ENCODE measurements around the gene SPTSSA.

Gene SPTSSA

GRCh38 chr14:34465069-34465859 lies 3.2 kb upstream of the SPTSSA start:
- Histone ChIP-seq H3K27ac (ENCODE audit: extremely low read depth, low read depth, low read length) (no peak overlapping the region), H3K9me3 (ENCODE audit: control insufficient read depth, insufficient read depth, low read depth, low read length) (no peaks in the 10 kb centered on the region), H3K36me3 (ENCODE audit: control insufficient read depth in 2 of 2, insufficient read depth in 1 of 2, low read length in 2 of 2) (no peaks in the 10 kb centered on the region), H3K4me3 (ENCODE audit: low read depth, low read length) (no peak overlapping the region), H3K4me1 (ENCODE audit: control insufficient read depth, insufficient read depth, low read length) (peaks cover 4% of the 10 kb centered on the region; the same call in 1 of the 2 replicates)
- ChIA-PET CTCF (interaction anchor here (0.6 to 0.9 kb wide), 3 partner anchors 33 to 575 kb away, joined by 3 to 4 read pairs (median 4); no protein-coding TSS in a partner anchor), POLR2A (no interaction called here)
- TF ChIP-seq ZNF18 (tag by site-specific recombination; IDR thresholded peaks at IDR 0.05) (no peak), ZNF677 (tag by site-specific recombination; IDR thresholded peaks at IDR 0.05) (no peak), ZNF10 (tag by site-specific recombination; IDR thresholded peaks at IDR 0.05) (no peak), ZNF707 (tag by site-specific recombination; IDR thresholded peaks at IDR 0.05) (no peak), ZFHX2 (tag by site-specific recombination; conservative IDR thresholded peaks at IDR 0.05) (no peak), ZBTB17 (tag by site-specific recombination; IDR thresholded peaks at IDR 0.05) (peak; percentile 78), ZNF473 (tag by site-specific recombination; IDR thresholded peaks at IDR 0.05) (no peak), ZBTB20 (tag by site-specific recombination; IDR thresholded peaks at IDR 0.05) (no peak), TCF7L2 (IDR thresholded peaks at IDR 0.05; ENCODE audit: borderline replicate concordance, low read depth, low read length) (no peak), ZNF843 (tag by site-specific recombination; IDR thresholded peaks at IDR 0.05) (no peak), ZFP37 (tag by site-specific recombination; IDR thresholded peaks at IDR 0.05) (no peak), SALL2 (tag by site-specific recombination; IDR thresholded peaks at IDR 0.05; ENCODE audit: borderline replicate concordance) (0 out of 2 replicates have a peak, but pooled peaks have one; percentile 70), ZNF555 (tag by site-specific recombination; conservative IDR thresholded peaks at IDR 0.05) (no peak), ZNF518A (tag by site-specific recombination; conservative IDR thresholded peaks at IDR 0.05; ENCODE audit: low read depth) (0 out of 2 replicates have a peak, but pooled peaks have one; percentile 31), ZNF221 (tag by site-specific recombination; IDR thresholded peaks at IDR 0.05; ENCODE audit: borderline replicate concordance) (no peak), BCL11A (tag by site-specific recombination; IDR thresholded peaks at IDR 0.05; ENCODE audit: low read depth) (no peak), ZNF223 (tag by site-specific recombination; IDR thresholded peaks at IDR 0.05) (no peak), SP7 (tag by site-specific recombination; IDR thresholded peaks at IDR 0.05) (0 out of 2 replicates have a peak, but pooled peaks have one; percentile 13), PRDM10 (tag by site-specific recombination; IDR thresholded peaks at IDR 0.05) (peak; percentile 51), ZNF311 (tag by site-specific recombination; IDR thresholded peaks at IDR 0.05; ENCODE audit: borderline replicate concordance) (no peak)
- TF ChIP-seq, protein P1, sequence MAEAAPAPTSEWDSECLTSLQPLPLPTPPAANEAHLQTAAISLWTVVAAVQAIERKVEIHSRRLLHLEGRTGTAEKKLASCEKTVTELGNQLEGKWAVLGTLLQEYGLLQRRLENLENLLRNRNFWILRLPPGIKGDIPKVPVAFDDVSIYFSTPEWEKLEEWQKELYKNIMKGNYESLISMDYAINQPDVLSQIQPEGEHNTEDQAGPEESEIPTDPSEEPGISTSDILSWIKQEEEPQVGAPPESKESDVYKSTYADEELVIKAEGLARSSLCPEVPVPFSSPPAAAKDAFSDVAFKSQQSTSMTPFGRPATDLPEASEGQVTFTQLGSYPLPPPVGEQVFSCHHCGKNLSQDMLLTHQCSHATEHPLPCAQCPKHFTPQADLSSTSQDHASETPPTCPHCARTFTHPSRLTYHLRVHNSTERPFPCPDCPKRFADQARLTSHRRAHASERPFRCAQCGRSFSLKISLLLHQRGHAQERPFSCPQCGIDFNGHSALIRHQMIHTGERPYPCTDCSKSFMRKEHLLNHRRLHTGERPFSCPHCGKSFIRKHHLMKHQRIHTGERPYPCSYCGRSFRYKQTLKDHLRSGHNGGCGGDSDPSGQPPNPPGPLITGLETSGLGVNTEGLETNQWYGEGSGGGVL (tag by site-specific recombination; IDR thresholded peaks at IDR 0.05) = 0 out of 2 replicates have a peak, but pooled peaks have one; percentile 7
- TF ChIP-seq, protein P2, sequence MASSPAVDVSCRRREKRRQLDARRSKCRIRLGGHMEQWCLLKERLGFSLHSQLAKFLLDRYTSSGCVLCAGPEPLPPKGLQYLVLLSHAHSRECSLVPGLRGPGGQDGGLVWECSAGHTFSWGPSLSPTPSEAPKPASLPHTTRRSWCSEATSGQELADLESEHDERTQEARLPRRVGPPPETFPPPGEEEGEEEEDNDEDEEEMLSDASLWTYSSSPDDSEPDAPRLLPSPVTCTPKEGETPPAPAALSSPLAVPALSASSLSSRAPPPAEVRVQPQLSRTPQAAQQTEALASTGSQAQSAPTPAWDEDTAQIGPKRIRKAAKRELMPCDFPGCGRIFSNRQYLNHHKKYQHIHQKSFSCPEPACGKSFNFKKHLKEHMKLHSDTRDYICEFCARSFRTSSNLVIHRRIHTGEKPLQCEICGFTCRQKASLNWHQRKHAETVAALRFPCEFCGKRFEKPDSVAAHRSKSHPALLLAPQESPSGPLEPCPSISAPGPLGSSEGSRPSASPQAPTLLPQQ (tag by site-specific recombination; IDR thresholded peaks at IDR 0.05) = 0 out of 2 replicates have a peak, but pooled peaks have one; percentile 26

Data from HEK293 (cell line).